ENCODE results near the gene ERI2.

Gene ERI2

GRCh38 chr16:20806168-20807050, at the start of gene ERI2, which contains the start of gene REXO5:
Gene ERI2 (minus strand): TSS chr16:20806472. CDS start chr16:20806430, 42 bp downstream.
Gene REXO5 (plus strand): TSS chr16:20806527. CDS start chr16:20806954, 427 bp downstream.
- DNase-seq (ENCODE audit: low read depth in 1 of 2, low spot score in 1 of 2): peak; percentile 36 to 55

GRCh38 chr16:20854963-20855362, 48.7 kb upstream of the ERI2 start:
- DNase-seq (ENCODE audit: low read depth in 1 of 2, low spot score in 1 of 2): no peak

- no peak for DNase-seq (ENCODE audit: low read depth in 1 of 2, low spot score in 1 of 2)
Measured at GRCh38 chr16:20853981-20854620, 47.8 kb upstream of the ERI2 start.

- DNase-seq (ENCODE audit: low read depth in 1 of 2, low spot score in 1 of 2): no peak
Measured at GRCh38 chr16:20853143-20853542, 46.9 kb upstream of the ERI2 start.

- no peak for DNase-seq (ENCODE audit: low read depth in 1 of 2, low spot score in 1 of 2)
Measured at GRCh38 chr16:20851601-20852000, 45.3 kb upstream of the ERI2 start.

- DNase-seq (ENCODE audit: low read depth in 1 of 2, low spot score in 1 of 2): no peak
Measured at GRCh38 chr16:20850981-20851380, 44.7 kb upstream of the ERI2 start.

- DNase-seq (ENCODE audit: low read depth in 1 of 2, low spot score in 1 of 2): peak; percentile 28 to 54
Measured at GRCh38 chr16:20849589-20850390, 43.5 kb upstream of the ERI2 start.

- no peak for DNase-seq (ENCODE audit: low read depth in 1 of 2, low spot score in 1 of 2)
Measured at GRCh38 chr16:20847550-20847949, 41.3 kb upstream of the ERI2 start.

GRCh38 chr16:20846551-20846950, 40.3 kb upstream of the ERI2 start:
- no peak for DNase-seq (ENCODE audit: low read depth in 1 of 2, low spot score in 1 of 2)

GRCh38 chr16:20846030-20846429, 39.8 kb upstream of the ERI2 start:
- no peak for DNase-seq (ENCODE audit: low read depth in 1 of 2, low spot score in 1 of 2)

- DNase-seq (ENCODE audit: low read depth in 1 of 2, low spot score in 1 of 2): no peak
Measured at GRCh38 chr16:20844588-20844987, 38.3 kb upstream of the ERI2 start.

- no peak for DNase-seq (ENCODE audit: low read depth in 1 of 2, low spot score in 1 of 2)
Measured at GRCh38 chr16:20844054-20844453, 37.8 kb upstream of the ERI2 start.

- no peak for DNase-seq (ENCODE audit: low read depth in 1 of 2, low spot score in 1 of 2)
Measured at GRCh38 chr16:20839504-20839903, 33.2 kb upstream of the ERI2 start.

GRCh38 chr16:20838240-20838639, 32.0 kb upstream of the ERI2 start:
- no peak for DNase-seq (ENCODE audit: low read depth in 1 of 2, low spot score in 1 of 2)

GRCh38 chr16:20833086-20833485, 26.8 kb upstream of the ERI2 start:
- DNase-seq (ENCODE audit: low read depth in 1 of 2, low spot score in 1 of 2): no peak

- no peak for DNase-seq (ENCODE audit: low read depth in 1 of 2, low spot score in 1 of 2)
Measured at GRCh38 chr16:20830372-20830771, 24.1 kb upstream of the ERI2 start.

GRCh38 chr16:20829536-20829935, 23.3 kb upstream of the ERI2 start:
- no peak for DNase-seq (ENCODE audit: low read depth in 1 of 2, low spot score in 1 of 2)

- no peak for DNase-seq (ENCODE audit: low read depth in 1 of 2, low spot score in 1 of 2)
Measured at GRCh38 chr16:20826039-20826566, 19.8 kb upstream of the ERI2 start.

GRCh38 chr16:20822521-20823325, 16.5 kb upstream of the ERI2 start:
- DNase-seq (ENCODE audit: low read depth in 1 of 2, low spot score in 1 of 2): no peak

- DNase-seq (ENCODE audit: low read depth in 1 of 2, low spot score in 1 of 2): no peak
Measured at GRCh38 chr16:20821682-20822081, 15.4 kb upstream of the ERI2 start.

All from stimulated activated CD4-positive, alpha-beta T cell treated with anti-CD3 and anti-CD28 coated beads, Interleukin-15, amount 100 ng/mL, for 1 hour (primary cell).